ENCODE measurements around the gene YEATS4. TPM values are rescaled to one million over a fixed set of nuclear protein-coding genes. Genes with fewer than 3 reads are reported as not detected.
A peak's percentile ranks its signal among the peaks of the same experiment; 100 is the strongest.

Gene YEATS4
- total RNA-seq, 1 experiment from 2014 or later = 38.9 TPM

GRCh38 chr12:69352904-69353303, 6.6 kb upstream of the YEATS4 start:
- no peak for TF ChIP-seq CTCF (IDR thresholded peaks at IDR 0.05; ENCODE audit: unreplicated experiment)
- no peak for DNase-seq
- Mint-ChIP-seq H3K27me3 (ENCODE audit: unreplicated experiment) (no peaks in the 10 kb centered on the region), H3K4me1 (ENCODE audit: low read depth, unreplicated experiment) (peaks cover 22% of the 10 kb centered on the region), H3K9me3 (ENCODE audit: low read depth, unreplicated experiment) (no peaks in the 10 kb centered on the region), H3K4me3 (ENCODE audit: low read depth, unreplicated experiment) (no peak overlapping the region), H3K27ac (ENCODE audit: unreplicated experiment) (no peak overlapping the region), H3K36me3 (ENCODE audit: insufficient read depth, unreplicated experiment) (peaks cover 33% of the 10 kb centered on the region)
- intact Hi-C loops (cut with micrococcal nuclease; ENCODE audit: unreplicated experiment) = no loop called here
- no TSS peak for BruUV-seq (replicated peaks)
- CTCF ChIA-PET = interaction anchor here (1.3 kb wide), 1 partner anchor 21 kb away, joined by 3 read pairs; no protein-coding TSS in a partner anchor

GRCh38 chr12:69354172-69354555, 5.4 kb upstream of the YEATS4 start:
- CTCF ChIA-PET = interaction anchor here (0.6 kb wide), 1 partner anchor 942 kb away, joined by 5 read pairs; no protein-coding TSS in a partner anchor
- Mint-ChIP-seq H3K27me3 (ENCODE audit: unreplicated experiment) (no peaks in the 10 kb centered on the region), H3K4me1 (ENCODE audit: low read depth, unreplicated experiment) (peaks cover 34% of the 10 kb centered on the region), H3K36me3 (ENCODE audit: insufficient read depth, unreplicated experiment) (peaks cover 36% of the 10 kb centered on the region), H3K4me3 (ENCODE audit: low read depth, unreplicated experiment) (no peak overlapping the region), H3K9me3 (ENCODE audit: low read depth, unreplicated experiment) (no peaks in the 10 kb centered on the region), H3K27ac (ENCODE audit: unreplicated experiment) (peak overlapping the region; percentile 24)
- no peak for DNase-seq
- no TSS peak for BruUV-seq (replicated peaks)
- intact Hi-C loops (cut with micrococcal nuclease; ENCODE audit: unreplicated experiment) = no loop called here
- no peak for TF ChIP-seq CTCF (IDR thresholded peaks at IDR 0.05; ENCODE audit: unreplicated experiment)

GRCh38 chr12:69354556-69355187, 4.9 kb upstream of the YEATS4 start:
- no peak for DNase-seq
- no peaks in the 10 kb centered on the region for H3K27me3 Mint-ChIP-seq (ENCODE audit: unreplicated experiment)
- peaks cover 39% of the 10 kb centered on the region for H3K4me1 Mint-ChIP-seq (ENCODE audit: low read depth, unreplicated experiment)
- peak overlapping the region; percentile 24 for H3K27ac Mint-ChIP-seq (ENCODE audit: unreplicated experiment)
- H3K36me3 Mint-ChIP-seq (ENCODE audit: insufficient read depth, unreplicated experiment) = peaks cover 41% of the 10 kb centered on the region
- BruUV-seq (replicated peaks) = no TSS peak
- intact Hi-C loops (cut with micrococcal nuclease; ENCODE audit: unreplicated experiment) = no loop called here
- H3K9me3 Mint-ChIP-seq (ENCODE audit: low read depth, unreplicated experiment) = no peaks in the 10 kb centered on the region
- no peak for TF ChIP-seq CTCF (IDR thresholded peaks at IDR 0.05; ENCODE audit: unreplicated experiment)
- CTCF ChIA-PET = no interaction called here
- no peak overlapping the region for H3K4me3 Mint-ChIP-seq (ENCODE audit: low read depth, unreplicated experiment)

- TF ChIP-seq CTCF (IDR thresholded peaks at IDR 0.05; ENCODE audit: unreplicated experiment) = no peak
- DNase-seq = no peak
- intact Hi-C loops (cut with micrococcal nuclease; ENCODE audit: unreplicated experiment) = loop anchor here (2.0 kb wide), 1 partner anchor 215 kb away; no protein-coding TSS in a partner anchor
- no peak overlapping the region for H3K4me3 Mint-ChIP-seq (ENCODE audit: low read depth, unreplicated experiment)
- no peak overlapping the region for H3K27ac Mint-ChIP-seq (ENCODE audit: unreplicated experiment)
- H3K9me3 Mint-ChIP-seq (ENCODE audit: low read depth, unreplicated experiment) = no peaks in the 10 kb centered on the region
- no peaks in the 10 kb centered on the region for H3K27me3 Mint-ChIP-seq (ENCODE audit: unreplicated experiment)
- peaks cover 42% of the 10 kb centered on the region for H3K36me3 Mint-ChIP-seq (ENCODE audit: insufficient read depth, unreplicated experiment)
- BruUV-seq (replicated peaks) = no TSS peak
- CTCF ChIA-PET = no interaction called here
- H3K4me1 Mint-ChIP-seq (ENCODE audit: low read depth, unreplicated experiment) = peaks cover 41% of the 10 kb centered on the region
These were observed 4.0 kb upstream of the YEATS4 start for GRCh38 chr12:69355363-69356028.

All from Calu3 (cell line).